ENCODE results near the gene GPR22.

The GPR22 gene

DNA sequence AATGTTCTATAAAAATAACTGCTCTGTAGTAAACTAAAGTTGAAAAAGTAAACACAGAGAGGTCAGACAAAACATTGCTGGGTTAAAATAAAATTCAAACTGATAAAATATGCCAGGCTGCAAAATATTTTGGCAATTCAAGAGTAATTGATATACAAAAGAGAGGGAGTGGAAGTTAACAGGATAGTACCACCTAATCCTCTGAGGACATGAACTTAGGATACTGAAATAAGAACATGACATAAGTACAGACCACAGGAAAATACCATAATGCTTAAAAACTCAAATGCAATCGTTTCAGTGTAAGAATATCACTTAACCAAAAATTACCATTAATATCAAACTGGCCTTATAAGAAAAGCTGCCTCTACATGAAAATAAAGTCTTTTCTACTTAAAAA is 37.6 kb upstream of the GPR22 start:
- no peak for DNase-seq (ENCODE audit: low read depth in 1 of 2, low spot score in 1 of 2)
- no peaks in the 10 kb centered on the region for H3K27me3 ChIP-seq (ENCODE audit: insufficient read depth, poor library complexity, severe bottlenecking)
- TF ChIP-seq, protein P1, sequence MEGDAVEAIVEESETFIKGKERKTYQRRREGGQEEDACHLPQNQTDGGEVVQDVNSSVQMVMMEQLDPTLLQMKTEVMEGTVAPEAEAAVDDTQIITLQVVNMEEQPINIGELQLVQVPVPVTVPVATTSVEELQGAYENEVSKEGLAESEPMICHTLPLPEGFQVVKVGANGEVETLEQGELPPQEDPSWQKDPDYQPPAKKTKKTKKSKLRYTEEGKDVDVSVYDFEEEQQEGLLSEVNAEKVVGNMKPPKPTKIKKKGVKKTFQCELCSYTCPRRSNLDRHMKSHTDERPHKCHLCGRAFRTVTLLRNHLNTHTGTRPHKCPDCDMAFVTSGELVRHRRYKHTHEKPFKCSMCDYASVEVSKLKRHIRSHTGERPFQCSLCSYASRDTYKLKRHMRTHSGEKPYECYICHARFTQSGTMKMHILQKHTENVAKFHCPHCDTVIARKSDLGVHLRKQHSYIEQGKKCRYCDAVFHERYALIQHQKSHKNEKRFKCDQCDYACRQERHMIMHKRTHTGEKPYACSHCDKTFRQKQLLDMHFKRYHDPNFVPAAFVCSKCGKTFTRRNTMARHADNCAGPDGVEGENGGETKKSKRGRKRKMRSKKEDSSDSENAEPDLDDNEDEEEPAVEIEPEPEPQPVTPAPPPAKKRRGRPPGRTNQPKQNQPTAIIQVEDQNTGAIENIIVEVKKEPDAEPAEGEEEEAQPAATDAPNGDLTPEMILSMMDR (IDR thresholded peaks at IDR 0.05; ENCODE audit: insufficient read depth, low read length): no peak
- no peak for TF ChIP-seq GABPA (IDR thresholded peaks at IDR 0.05; ENCODE audit: low read depth)
- TF ChIP-seq, protein P2, sequence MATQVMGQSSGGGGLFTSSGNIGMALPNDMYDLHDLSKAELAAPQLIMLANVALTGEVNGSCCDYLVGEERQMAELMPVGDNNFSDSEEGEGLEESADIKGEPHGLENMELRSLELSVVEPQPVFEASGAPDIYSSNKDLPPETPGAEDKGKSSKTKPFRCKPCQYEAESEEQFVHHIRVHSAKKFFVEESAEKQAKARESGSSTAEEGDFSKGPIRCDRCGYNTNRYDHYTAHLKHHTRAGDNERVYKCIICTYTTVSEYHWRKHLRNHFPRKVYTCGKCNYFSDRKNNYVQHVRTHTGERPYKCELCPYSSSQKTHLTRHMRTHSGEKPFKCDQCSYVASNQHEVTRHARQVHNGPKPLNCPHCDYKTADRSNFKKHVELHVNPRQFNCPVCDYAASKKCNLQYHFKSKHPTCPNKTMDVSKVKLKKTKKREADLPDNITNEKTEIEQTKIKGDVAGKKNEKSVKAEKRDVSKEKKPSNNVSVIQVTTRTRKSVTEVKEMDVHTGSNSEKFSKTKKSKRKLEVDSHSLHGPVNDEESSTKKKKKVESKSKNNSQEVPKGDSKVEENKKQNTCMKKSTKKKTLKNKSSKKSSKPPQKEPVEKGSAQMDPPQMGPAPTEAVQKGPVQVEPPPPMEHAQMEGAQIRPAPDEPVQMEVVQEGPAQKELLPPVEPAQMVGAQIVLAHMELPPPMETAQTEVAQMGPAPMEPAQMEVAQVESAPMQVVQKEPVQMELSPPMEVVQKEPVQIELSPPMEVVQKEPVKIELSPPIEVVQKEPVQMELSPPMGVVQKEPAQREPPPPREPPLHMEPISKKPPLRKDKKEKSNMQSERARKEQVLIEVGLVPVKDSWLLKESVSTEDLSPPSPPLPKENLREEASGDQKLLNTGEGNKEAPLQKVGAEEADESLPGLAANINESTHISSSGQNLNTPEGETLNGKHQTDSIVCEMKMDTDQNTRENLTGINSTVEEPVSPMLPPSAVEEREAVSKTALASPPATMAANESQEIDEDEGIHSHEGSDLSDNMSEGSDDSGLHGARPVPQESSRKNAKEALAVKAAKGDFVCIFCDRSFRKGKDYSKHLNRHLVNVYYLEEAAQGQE (IDR thresholded peaks at IDR 0.05; ENCODE audit: insufficient replicate concordance, low read depth): no peak
- no peak for TF ChIP-seq POLR2AphosphoS5 (IDR thresholded peaks at IDR 0.05; ENCODE audit: low read depth)
- no peak for TF ChIP-seq SPI1 (IDR thresholded peaks at IDR 0.05; ENCODE audit: borderline replicate concordance, low read depth)

DNA sequence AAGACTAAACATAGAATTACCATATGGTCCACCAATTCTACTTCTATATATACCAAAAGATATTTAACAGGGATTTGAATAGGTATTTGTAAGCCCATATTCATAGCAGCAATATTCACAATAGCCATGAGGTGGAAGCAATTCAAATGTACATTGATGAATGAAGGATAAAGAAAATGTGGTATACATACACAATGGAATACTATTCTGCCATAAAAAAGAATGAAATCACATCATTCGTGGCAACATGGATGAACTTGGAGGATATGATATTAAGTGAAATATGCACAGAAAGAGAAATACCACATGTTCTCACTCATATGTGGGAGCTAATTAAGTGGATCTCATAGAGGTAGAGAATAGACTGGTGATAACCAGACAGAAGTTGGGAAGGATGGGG is 34.1 kb upstream of the GPR22 start:
- H3K27me3 ChIP-seq (ENCODE audit: insufficient read depth, poor library complexity, severe bottlenecking): no peaks in the 10 kb centered on the region
- no peak overlapping the region for H3K4me3 ChIP-seq (replicated peaks; ENCODE audit: insufficient read depth, low read length)
- TF ChIP-seq, protein P2 (IDR thresholded peaks at IDR 0.05; ENCODE audit: insufficient replicate concordance, low read depth): no peak
- TF ChIP-seq SPI1 (IDR thresholded peaks at IDR 0.05; ENCODE audit: borderline replicate concordance, low read depth) (no peak), GABPA (IDR thresholded peaks at IDR 0.05; ENCODE audit: low read depth) (no peak), POLR2AphosphoS5 (IDR thresholded peaks at IDR 0.05; ENCODE audit: low read depth) (no peak)
- TF ChIP-seq, protein P1 (IDR thresholded peaks at IDR 0.05; ENCODE audit: insufficient read depth, low read length): no peak
- H3K27ac ChIP-seq (replicated peaks): no peak overlapping the region
- DNase-seq (ENCODE audit: low read depth in 1 of 2, low spot score in 1 of 2): no peak

More for the DNA sequence above, 37.6 kb upstream of the GPR22 start:
- H3K4me3 ChIP-seq (replicated peaks; ENCODE audit: insufficient read depth, low read length): no peak overlapping the region
- no peak overlapping the region for H3K27ac ChIP-seq (replicated peaks)

DNA sequence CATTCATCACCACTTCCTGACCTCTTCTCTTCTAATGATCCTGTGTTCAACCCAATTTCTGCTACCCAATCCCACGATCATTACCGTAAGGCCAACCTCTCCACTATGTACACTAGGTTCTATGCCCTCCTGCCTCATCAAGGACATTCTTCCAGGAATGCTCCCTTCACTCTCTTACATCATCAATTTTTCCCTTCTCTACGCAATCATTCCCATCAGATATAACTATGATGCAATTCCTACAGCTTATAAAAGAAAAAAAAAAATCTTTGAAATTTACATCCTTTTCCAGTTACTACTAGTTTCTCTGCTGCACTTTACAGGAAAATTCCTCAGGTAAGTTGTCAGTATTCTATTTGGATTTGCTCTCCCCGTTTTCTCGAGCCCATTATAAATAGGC is 30.8 kb upstream of the GPR22 start:
- Histone ChIP-seq H3K27ac (replicated peaks) (no peak overlapping the region), H3K27me3 (ENCODE audit: insufficient read depth, poor library complexity, severe bottlenecking) (no peaks in the 10 kb centered on the region), H3K4me3 (replicated peaks; ENCODE audit: insufficient read depth, low read length) (no peak overlapping the region)
- DNase-seq (ENCODE audit: low read depth in 1 of 2, low spot score in 1 of 2): no peak
- TF ChIP-seq GABPA (IDR thresholded peaks at IDR 0.05; ENCODE audit: low read depth) (no peak), SPI1 (IDR thresholded peaks at IDR 0.05; ENCODE audit: borderline replicate concordance, low read depth) (no peak), POLR2AphosphoS5 (IDR thresholded peaks at IDR 0.05; ENCODE audit: low read depth) (no peak)

DNA sequence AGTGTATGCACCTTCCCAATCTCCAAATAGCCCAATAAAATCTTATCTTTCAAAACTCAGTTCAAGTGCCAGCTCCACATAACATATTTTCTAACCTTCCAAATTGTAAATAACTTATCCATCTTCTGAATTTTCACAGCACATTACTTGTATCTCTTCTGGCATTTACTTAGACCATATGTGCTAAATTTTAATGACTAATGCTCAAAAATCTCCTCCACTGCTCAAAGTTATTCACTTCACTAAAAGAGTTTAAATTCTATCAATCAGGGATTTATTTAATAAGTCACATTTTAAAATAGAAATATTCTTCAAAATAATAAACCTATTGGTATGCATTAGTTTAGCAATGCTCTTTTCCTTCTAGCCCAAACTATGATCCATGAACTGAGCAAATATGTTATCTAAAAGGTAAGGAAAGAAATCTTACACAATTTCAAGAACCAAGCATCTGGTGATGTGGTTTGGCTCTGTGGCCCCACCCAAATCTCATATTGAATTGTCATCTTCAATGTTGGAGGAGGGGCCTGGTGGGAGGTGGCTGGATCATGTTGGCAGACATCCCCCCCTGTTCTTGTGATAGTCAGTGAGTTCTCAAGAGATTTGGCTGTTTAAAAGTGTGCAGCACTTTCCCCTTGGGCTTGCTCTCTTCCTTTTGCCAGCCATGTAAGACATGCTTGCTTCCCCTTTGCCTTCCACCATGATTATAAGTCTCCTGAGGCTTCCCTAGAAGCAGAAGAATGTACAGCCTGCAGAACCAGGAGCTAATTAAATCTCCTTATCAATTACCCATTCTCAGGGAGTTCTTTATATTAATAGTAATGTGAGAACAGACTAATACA is 28.1 kb upstream of the GPR22 start:
- no peak for DNase-seq (ENCODE audit: low read depth in 1 of 2, low spot score in 1 of 2)
- H3K27me3 ChIP-seq (ENCODE audit: insufficient read depth, poor library complexity, severe bottlenecking): no peaks in the 10 kb centered on the region
- TF ChIP-seq, protein P1 (IDR thresholded peaks at IDR 0.05; ENCODE audit: insufficient read depth, low read length): no peak
- TF ChIP-seq, protein P2 (IDR thresholded peaks at IDR 0.05; ENCODE audit: insufficient replicate concordance, low read depth): no peak
- TF ChIP-seq POLR2AphosphoS5 (IDR thresholded peaks at IDR 0.05; ENCODE audit: low read depth) (no peak), GABPA (IDR thresholded peaks at IDR 0.05; ENCODE audit: low read depth) (no peak), SPI1 (IDR thresholded peaks at IDR 0.05; ENCODE audit: borderline replicate concordance, low read depth) (no peak)

More for the DNA sequence above, 28.1 kb upstream of the GPR22 start:
- no peak overlapping the region for H3K27ac ChIP-seq (replicated peaks)
- no peak overlapping the region for H3K4me3 ChIP-seq (replicated peaks; ENCODE audit: insufficient read depth, low read length)

Data from HL-60 (cell line).